Activated CD4-positive, CD25-positive, alpha-beta regulatory T cell treated with anti-CD3 and anti-CD28 coated beads, Interleukin-2, amount 50 U/mL, for 24 hours (primary cell): ENCODE data around the gene ASAH2B.

Source experiments
- ATAC-seq, 2 donors: fragments of 150-1000 bp; cut with Tn5 transposase; one replicate each; pipeline ENCODE4 v1.10.0; 2021; ENCODE audit warnings: mild to moderate bottlenecking in 1 of 2, moderate library complexity in 1 of 2

The ASAH2B gene

DNA sequence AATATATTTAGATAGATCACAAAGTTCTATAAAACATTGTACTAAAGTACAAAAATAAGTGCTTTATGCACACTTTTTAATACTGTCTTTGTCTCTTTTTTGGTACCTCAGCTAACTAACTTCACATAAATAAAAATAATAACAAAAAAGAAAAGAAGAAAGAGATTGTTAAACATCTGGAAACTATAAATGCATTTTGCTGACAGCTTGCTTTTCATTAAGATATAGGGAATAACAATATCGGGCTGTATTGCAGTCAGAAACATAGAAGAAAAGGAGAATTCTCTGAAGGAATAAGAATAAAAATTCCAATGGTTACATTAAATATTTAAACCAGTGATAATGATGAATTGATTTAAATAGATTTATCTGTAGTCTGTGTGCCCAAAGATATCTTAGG is 59.9 kb downstream of the ASAH2B start:
- no peak for ATAC-seq

DNA sequence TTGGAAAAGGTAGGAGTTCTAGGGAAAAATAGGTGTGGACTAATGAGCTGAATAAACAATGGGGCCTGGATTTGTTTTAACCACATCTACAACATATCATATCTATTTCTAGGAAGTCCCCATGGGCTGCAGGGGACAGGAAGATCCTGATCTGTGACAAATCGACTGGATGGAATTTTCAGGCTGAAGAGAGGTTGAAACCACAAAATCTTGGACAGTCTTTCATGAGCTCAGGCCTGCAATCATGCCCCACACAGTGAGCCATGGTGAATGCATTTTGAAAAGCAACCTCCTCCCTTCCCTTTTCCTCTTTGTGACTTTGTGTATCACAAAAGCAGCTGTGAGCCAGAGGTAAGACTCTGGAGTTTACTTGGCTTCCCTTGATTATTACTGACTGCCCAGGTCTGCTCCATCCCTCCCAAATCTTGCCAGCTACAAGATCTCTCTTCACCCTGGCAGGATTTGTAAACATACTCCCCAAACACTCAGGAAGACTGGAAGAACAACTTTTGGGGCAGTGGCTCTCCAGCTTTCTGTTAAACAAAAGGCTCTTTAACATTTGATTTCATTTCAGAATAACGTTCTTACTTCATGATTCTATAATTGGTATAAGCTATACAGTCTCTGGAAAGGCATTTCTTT is 66.4 kb downstream of the ASAH2B start:
- ATAC-seq, result no peak

DNA sequence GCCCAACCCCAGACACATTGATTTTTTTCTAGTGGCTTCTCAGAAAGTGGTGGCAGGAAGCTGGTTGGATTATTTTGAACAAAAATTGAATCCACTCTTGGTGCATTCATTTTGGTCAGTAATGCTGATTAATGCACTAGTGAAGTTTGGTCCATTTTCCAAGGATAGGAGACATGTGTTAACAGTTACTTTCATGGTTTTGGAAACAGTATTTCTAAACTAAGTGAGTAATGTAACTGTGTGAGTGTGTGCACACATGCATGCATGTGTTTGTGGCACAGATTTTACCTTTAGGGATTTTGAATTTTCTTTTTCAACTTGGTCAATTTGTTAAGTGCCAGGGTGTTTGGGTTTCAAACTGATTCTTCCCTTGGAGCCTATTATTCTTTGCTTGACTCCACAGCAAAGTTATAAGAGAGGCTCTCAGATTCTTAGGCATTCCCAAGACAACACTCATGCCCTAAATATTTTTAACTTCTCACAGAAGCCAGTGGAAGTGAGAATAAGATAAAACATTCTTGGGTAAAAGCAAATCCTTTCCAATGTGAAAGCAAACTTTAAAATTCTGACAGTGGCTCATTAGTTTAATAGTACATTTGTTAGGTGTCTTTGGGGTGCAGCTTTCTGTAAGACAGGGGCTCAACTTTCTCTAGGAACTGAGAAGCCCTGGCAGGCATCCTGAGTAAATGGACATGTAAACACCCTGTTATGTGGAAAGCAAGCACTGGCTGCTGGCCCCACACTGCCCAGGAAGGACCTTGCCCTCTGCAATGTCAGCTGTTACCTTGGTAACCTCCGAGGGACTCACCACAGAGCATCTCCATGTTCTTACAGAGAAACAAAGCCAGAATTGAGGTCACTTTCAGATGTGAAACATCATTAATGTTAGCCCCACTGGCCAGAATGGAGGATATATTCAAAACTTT is 68.4 kb downstream of the ASAH2B start:
- no peak for ATAC-seq
